ENCODE results near the gene PRICKLE4.

PRICKLE4 gene

DNA sequence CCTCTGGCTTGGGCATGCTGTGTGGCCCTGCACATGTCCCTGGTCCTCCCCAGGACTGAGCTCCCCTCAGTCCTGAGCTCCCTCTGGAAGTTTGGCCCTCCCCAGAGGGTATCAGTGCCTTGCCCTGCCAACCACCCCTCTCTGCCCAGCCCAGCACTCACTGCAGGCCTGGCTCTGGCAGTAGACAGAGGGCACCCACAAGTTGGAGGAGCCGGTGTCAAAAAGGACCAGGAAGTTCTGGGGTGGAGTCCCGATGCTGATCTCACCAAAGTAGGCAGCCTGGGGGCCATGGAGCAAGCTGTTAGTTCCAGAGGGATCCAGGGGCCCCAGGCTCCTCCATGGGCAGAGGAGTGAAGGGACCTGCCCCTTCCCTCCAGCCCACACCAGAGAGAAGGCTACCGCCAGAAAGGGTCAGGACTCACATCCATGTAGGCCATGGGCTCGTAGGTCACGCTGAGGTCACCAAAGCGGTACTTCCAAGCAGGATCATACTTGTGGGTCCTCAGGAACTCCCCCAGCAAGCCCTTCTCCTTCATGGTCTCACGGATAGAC, 36.3 kb upstream of the PRICKLE4 start:
- in situ Hi-C loops (cut with MboI; ENCODE audit: low sequenced_read_pairs, unreplicated experiment): no loop called here
- DNase-seq (ENCODE audit: low spot score): no peak
- TF ChIP-seq, protein P1, sequence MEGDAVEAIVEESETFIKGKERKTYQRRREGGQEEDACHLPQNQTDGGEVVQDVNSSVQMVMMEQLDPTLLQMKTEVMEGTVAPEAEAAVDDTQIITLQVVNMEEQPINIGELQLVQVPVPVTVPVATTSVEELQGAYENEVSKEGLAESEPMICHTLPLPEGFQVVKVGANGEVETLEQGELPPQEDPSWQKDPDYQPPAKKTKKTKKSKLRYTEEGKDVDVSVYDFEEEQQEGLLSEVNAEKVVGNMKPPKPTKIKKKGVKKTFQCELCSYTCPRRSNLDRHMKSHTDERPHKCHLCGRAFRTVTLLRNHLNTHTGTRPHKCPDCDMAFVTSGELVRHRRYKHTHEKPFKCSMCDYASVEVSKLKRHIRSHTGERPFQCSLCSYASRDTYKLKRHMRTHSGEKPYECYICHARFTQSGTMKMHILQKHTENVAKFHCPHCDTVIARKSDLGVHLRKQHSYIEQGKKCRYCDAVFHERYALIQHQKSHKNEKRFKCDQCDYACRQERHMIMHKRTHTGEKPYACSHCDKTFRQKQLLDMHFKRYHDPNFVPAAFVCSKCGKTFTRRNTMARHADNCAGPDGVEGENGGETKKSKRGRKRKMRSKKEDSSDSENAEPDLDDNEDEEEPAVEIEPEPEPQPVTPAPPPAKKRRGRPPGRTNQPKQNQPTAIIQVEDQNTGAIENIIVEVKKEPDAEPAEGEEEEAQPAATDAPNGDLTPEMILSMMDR (IDR thresholded peaks at IDR 0.05; ENCODE audit: borderline replicate concordance, control extremely low read depth, extremely low read depth, insufficient read depth, missing control alignments): no peak

DNA sequence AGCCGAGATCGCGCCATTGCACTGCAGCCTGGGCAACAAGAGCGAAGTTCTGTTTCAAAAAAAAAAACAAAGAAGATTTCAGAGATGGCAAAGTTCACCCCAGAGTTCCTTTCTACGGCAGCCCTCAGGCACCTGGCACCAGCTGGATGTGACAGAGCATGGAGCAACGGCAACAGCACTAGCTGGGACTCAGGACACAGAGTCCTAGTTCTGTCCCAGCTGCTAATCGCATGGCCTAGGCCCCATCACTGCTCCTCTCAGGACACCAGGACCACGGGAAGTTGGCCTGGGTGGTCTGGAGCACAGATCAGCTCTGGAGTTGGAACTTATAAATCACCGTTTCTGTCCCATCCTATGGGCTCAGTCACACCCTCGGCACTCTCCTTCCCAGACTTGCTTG, 34.5 kb upstream of the PRICKLE4 start:
- TF ChIP-seq, protein P1 (IDR thresholded peaks at IDR 0.05; ENCODE audit: borderline replicate concordance, control extremely low read depth, extremely low read depth, insufficient read depth, missing control alignments): no peak
- in situ Hi-C loops (cut with MboI; ENCODE audit: low sequenced_read_pairs, unreplicated experiment): no loop called here
- no peak for DNase-seq (ENCODE audit: low spot score)

DNA sequence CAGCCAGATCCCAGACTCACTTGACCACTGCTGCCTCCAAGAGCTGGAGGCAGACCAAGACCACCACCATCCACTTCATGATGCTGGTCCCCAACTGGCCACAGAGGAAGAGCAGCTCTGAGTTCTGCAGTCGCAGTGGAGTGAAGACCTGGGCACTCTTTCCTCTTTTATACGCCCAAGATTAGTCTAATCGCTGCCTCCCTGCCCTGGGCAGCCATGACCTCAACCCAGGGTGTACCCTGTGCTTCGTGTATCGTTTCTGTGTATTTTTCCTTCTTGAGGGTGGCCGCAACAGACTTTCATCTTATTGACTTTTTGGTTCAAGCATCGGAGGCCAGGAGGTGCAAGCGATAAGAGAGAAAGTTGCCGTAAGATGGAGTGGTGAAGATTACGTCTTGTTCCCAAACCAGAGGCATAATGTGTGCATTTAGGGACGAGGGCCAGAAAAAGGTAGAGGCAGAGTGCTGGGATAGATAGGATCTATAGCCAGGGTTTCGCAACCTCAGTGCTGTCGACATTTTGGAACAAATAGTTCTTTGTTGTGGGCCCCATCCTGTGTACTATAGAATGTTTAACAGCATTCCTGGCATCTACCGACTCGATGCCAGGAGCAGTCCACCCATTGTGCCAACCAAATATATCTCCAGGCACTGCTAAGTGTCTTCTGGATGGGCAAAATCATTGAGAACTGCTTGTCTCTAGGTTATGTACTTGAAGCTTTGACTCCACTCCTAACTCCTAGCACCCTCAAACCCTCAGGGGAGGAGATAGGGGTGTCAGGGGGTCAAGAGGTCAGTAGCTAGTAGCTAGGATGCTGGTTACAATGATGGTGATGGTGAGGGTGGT, 33.1 kb upstream of the PRICKLE4 start, which contains the start of gene PGC:
TSS of gene PGC (minus strand) at position 142 of the 846 bp plus-strand sequence. CDS start at position 79, 63 bp downstream.
- TF ChIP-seq, protein P1 (IDR thresholded peaks at IDR 0.05; ENCODE audit: borderline replicate concordance, control extremely low read depth, extremely low read depth, insufficient read depth, missing control alignments): no peak
- in situ Hi-C loops (cut with MboI; ENCODE audit: low sequenced_read_pairs, unreplicated experiment): no loop called here
- DNase-seq (ENCODE audit: low spot score): no peak

DNA sequence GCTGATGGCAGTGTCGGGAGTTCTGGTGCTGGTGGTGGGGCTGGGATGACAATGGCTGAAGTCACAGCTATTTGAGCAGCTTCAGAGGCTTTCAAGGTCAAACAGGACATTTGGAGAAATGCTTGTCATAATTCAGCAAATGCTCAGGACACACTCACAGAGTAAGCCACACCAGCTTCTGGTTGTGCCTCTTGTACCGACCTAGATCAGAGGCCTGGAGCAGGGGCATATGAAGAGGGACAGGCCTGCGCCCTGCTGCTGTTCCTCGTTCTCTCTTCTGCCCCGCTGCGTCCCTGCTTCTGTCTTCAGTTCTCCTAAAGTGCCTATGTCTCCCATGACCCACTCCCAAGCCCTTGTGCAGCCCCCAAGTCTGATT, 32.5 kb upstream of the PRICKLE4 start:
- in situ Hi-C loops (cut with MboI; ENCODE audit: low sequenced_read_pairs, unreplicated experiment): no loop called here
- TF ChIP-seq, protein P1 (IDR thresholded peaks at IDR 0.05; ENCODE audit: borderline replicate concordance, control extremely low read depth, extremely low read depth, insufficient read depth, missing control alignments): no peak
- no peak for DNase-seq (ENCODE audit: low spot score)

DNA sequence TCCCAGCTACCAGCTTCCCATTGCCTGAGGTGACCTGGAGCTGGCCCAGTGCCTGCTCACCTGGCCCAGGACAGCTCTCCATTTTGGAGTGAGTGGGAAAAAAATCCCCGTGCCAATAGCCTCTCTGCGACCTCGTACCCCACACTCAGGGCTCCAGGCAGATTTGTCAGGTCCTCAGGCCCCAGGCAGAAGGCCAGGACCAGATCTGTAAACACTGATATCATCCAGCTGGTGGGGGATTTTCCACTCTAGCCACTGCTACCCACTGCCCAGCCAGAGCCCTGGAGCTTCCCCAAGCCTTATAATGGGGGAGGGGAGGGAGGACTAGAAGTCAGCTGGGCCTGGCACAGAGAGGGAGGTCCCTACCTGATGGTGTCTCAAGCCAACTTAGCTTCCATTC, 32.0 kb upstream of the PRICKLE4 start:
- TF ChIP-seq, protein P1 (IDR thresholded peaks at IDR 0.05; ENCODE audit: borderline replicate concordance, control extremely low read depth, extremely low read depth, insufficient read depth, missing control alignments): no peak
- in situ Hi-C loops (cut with MboI; ENCODE audit: low sequenced_read_pairs, unreplicated experiment): no loop called here
- no peak for DNase-seq (ENCODE audit: low spot score)

DNA sequence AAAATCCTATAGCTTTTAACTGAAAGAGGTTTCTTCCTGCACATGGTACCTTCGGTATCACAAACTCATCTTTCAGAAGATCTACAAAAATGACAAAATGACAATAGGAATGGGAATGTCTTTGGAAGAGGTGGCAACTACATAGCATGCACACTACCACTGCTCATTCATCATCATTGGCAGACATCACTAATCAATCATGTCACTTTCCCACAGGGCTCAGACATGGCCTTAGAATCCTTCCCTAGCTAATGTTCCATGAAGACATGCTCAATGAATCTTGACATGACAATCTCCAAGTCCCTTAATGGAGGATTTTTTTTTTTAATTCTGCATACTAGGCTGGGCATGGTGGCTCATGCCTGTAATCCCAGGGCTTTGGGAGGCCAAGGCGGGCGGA, 30.2 kb upstream of the PRICKLE4 start:
- in situ Hi-C loops (cut with MboI; ENCODE audit: low sequenced_read_pairs, unreplicated experiment): loop anchor here (10.0 kb wide), 1 partner anchor 146 kb away; no protein-coding TSS in a partner anchor
- TF ChIP-seq, protein P1 (IDR thresholded peaks at IDR 0.05; ENCODE audit: borderline replicate concordance, control extremely low read depth, extremely low read depth, insufficient read depth, missing control alignments): no peak
- DNase-seq (ENCODE audit: low spot score): no peak
